MM.1S (cell line): Measurements from ENCODE around the gene DSCAM.

Experiments
- EZH2 ChIP-seq: fragments of 300-600 bp; sonication (generic); optimal IDR thresholded peaks from 2 replicates; pipeline ENCODE3; 2017; ENCODE audit warnings: low read depth, mild to moderate bottlenecking, antibody characterized with exemption, low read length, mixed read lengths
- EZH2phosphoT487 ChIP-seq: fragments of 300-600 bp; sonication (generic); IDR thresholded peaks from 2 replicates; pipeline ENCODE4 v1.6.1; 2018; ENCODE audit warnings: antibody characterized with exemption, low read length
- TF ChIP-seq, protein P1 (sequence below): fragments of 300-600 bp; sonication (generic); IDR thresholded peaks from 2 replicates; pipeline ENCODE4 v1.5.1; 2016; ENCODE audit warnings: antibody characterized with exemption, low read length, mixed read lengths

DNA sequence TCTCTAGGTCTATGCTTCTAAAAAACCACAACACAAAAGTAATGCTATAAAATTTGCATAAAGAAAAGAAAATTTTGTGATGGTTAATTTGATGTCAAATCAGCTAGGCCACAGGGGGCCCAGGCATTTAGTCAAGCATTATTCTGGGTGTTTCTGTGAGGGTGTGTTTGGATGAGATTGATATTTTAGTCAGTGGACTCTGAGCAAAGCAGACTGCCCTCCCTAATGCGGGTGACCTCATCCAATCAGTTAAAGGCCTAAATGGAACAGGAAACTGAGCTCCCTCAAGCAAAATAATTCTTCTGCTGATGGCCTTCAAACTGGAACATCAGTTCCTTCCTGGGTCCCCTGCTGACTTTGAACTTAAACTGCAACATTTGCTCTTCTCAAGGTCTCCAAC lies 358.0 kb downstream of the DSCAM start:
- TF ChIP-seq, protein P1, sequence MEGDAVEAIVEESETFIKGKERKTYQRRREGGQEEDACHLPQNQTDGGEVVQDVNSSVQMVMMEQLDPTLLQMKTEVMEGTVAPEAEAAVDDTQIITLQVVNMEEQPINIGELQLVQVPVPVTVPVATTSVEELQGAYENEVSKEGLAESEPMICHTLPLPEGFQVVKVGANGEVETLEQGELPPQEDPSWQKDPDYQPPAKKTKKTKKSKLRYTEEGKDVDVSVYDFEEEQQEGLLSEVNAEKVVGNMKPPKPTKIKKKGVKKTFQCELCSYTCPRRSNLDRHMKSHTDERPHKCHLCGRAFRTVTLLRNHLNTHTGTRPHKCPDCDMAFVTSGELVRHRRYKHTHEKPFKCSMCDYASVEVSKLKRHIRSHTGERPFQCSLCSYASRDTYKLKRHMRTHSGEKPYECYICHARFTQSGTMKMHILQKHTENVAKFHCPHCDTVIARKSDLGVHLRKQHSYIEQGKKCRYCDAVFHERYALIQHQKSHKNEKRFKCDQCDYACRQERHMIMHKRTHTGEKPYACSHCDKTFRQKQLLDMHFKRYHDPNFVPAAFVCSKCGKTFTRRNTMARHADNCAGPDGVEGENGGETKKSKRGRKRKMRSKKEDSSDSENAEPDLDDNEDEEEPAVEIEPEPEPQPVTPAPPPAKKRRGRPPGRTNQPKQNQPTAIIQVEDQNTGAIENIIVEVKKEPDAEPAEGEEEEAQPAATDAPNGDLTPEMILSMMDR = no peak
- TF ChIP-seq EZH2phosphoT487 (no peak), EZH2 (no peak)
